ENCODE results near the gene SLC12A8.

The SLC12A8 gene

DNA sequence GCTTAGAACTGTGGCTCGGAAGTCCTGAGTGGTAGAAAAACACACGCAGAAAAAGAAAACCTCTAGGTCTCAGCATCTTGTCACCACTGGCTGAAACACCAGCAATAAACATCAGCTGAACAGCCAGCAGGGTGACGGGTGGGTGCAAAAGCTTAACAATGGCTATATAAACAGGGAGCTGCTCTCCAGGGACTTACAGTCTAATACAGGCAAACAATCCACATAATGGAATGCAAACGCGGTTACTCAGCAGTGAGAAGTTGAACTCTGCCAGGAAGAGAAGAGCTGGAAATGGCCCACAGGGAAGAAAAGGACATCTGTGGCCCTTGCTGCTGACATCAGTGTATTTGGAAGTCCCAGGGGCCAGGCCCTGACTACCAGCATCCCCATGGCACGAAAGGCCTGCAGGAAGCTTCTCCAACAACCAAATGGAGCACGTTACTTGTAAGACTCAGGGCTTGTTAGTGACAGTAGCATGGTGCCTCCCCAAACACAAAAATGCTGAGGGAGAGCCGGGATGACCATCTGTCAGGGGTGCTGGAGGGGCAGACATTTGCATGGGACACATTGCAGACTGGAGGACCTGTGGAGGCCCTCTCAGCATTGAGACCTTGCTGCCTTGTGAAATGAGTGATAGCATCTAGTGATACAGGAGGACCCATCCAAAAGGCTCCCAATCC is 159.8 kb downstream of the SLC12A8 start:
- TF ChIP-seq EZH2 (optimal IDR thresholded peaks at IDR 0.05; ENCODE audit: low read depth, low read length) (no peak), EZH2phosphoT487 (IDR thresholded peaks at IDR 0.05; ENCODE audit: low read length) (no peak)
- TF ChIP-seq, protein P1, sequence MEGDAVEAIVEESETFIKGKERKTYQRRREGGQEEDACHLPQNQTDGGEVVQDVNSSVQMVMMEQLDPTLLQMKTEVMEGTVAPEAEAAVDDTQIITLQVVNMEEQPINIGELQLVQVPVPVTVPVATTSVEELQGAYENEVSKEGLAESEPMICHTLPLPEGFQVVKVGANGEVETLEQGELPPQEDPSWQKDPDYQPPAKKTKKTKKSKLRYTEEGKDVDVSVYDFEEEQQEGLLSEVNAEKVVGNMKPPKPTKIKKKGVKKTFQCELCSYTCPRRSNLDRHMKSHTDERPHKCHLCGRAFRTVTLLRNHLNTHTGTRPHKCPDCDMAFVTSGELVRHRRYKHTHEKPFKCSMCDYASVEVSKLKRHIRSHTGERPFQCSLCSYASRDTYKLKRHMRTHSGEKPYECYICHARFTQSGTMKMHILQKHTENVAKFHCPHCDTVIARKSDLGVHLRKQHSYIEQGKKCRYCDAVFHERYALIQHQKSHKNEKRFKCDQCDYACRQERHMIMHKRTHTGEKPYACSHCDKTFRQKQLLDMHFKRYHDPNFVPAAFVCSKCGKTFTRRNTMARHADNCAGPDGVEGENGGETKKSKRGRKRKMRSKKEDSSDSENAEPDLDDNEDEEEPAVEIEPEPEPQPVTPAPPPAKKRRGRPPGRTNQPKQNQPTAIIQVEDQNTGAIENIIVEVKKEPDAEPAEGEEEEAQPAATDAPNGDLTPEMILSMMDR (IDR thresholded peaks at IDR 0.05; ENCODE audit: low read length): no peak
- H3K4me3 ChIP-seq (ENCODE audit: low read length): no peak overlapping the region
- no peaks in the 10 kb centered on the region for H4K20me1 ChIP-seq (ENCODE audit: insufficient read depth, low read length)
- H3K9me3 ChIP-seq (replicated peaks; ENCODE audit: insufficient read depth, low read length): no peaks in the 10 kb centered on the region
- no peak overlapping the region for H2AFZ ChIP-seq (ENCODE audit: low read length)
- no peaks in the 10 kb centered on the region for H3F3A ChIP-seq (ENCODE audit: insufficient read depth, low read length)
- H3K27ac ChIP-seq (ENCODE audit: low read length): no peak overlapping the region
- H3K9me2 ChIP-seq (replicated peaks; ENCODE audit: insufficient read depth, low read length): no peaks in the 10 kb centered on the region
- DNase-seq: no peak
- peaks cover 15% of the 10 kb centered on the region; the same call in 1 of the 2 replicates for H3K27me3 ChIP-seq (replicated peaks; ENCODE audit: insufficient read depth, low read length)
- H3K79me2 ChIP-seq (ENCODE audit: low read length): no peaks in the 10 kb centered on the region
- H3K36me3 ChIP-seq (replicated peaks; ENCODE audit: insufficient read depth, low read length): no peaks in the 10 kb centered on the region
- no peak overlapping the region for H3K4me2 ChIP-seq (ENCODE audit: low read depth, low read length)
- no peaks in the 10 kb centered on the region for H3K4me1 ChIP-seq (ENCODE audit: low read length)
- no peak overlapping the region for H3K9ac ChIP-seq (ENCODE audit: low read length)

DNA sequence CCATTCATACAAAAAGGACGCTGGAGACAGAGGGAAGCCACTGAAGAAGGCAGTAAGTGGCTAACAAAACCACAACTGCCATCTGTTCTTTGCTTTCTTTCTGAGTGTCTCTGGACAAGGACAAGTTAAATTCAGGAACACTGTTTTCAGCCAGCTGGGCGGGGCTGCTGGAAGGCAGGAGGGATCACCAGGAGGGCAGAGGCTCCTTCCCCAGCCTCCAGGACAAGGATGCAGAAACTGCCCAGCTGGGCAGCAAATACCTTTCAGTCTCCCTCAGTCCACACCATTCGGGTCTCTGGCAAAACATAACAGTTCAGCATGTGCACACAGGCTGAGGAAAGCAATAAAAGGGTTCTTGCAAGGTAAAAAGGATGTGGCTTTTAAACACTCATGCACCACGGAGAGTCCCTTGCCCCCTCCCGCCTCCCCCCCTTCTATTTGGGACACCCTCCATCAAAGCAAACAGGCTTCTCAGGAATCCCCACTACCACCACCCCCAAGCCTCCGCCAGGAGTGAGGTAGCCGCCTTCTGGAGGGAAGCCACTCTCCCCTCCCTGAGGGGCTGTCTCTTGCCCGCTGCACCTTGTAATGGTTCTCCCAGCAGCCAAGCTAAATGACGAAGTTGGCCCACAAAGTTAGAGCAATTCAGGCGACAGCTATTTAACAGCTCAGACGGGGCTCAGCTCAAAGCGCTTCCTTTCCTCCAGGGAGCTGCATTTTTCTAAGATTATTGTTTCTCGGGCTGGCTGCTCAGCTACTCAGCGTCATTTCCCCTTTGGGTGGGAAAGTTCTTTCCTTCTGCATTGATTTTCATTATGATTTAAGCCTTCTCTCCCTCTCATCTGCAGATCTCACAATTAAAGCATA is 160.6 kb downstream of the SLC12A8 start:
- no peaks in the 10 kb centered on the region for H3K36me3 ChIP-seq (replicated peaks; ENCODE audit: insufficient read depth, low read length)
- H3K4me2 ChIP-seq (ENCODE audit: low read depth, low read length): no peak overlapping the region
- no peak overlapping the region for H3K9ac ChIP-seq (ENCODE audit: low read length)
- H2AFZ ChIP-seq (ENCODE audit: low read length): no peak overlapping the region
- no peaks in the 10 kb centered on the region for H3K79me2 ChIP-seq (ENCODE audit: low read length)
- H3K4me3 ChIP-seq (ENCODE audit: low read length): no peak overlapping the region
- no peaks in the 10 kb centered on the region for H3K9me3 ChIP-seq (replicated peaks; ENCODE audit: insufficient read depth, low read length)
- no peak overlapping the region for H3K27ac ChIP-seq (ENCODE audit: low read length)
- H3K9me2 ChIP-seq (replicated peaks; ENCODE audit: insufficient read depth, low read length): no peaks in the 10 kb centered on the region
- H3K4me1 ChIP-seq (ENCODE audit: low read length): no peaks in the 10 kb centered on the region
- H3F3A ChIP-seq (ENCODE audit: insufficient read depth, low read length): no peaks in the 10 kb centered on the region
- TF ChIP-seq EZH2phosphoT487 (IDR thresholded peaks at IDR 0.05; ENCODE audit: low read length): no peak
- TF ChIP-seq, protein P1 (IDR thresholded peaks at IDR 0.05; ENCODE audit: low read length): no peak
- no peak for TF ChIP-seq EZH2 (optimal IDR thresholded peaks at IDR 0.05; ENCODE audit: low read depth, low read length)
- H4K20me1 ChIP-seq (ENCODE audit: insufficient read depth, low read length): no peaks in the 10 kb centered on the region
- peaks cover 15% of the 10 kb centered on the region; the same call in 1 of the 2 replicates for H3K27me3 ChIP-seq (replicated peaks; ENCODE audit: insufficient read depth, low read length)
- DNase-seq: no peak

DNA sequence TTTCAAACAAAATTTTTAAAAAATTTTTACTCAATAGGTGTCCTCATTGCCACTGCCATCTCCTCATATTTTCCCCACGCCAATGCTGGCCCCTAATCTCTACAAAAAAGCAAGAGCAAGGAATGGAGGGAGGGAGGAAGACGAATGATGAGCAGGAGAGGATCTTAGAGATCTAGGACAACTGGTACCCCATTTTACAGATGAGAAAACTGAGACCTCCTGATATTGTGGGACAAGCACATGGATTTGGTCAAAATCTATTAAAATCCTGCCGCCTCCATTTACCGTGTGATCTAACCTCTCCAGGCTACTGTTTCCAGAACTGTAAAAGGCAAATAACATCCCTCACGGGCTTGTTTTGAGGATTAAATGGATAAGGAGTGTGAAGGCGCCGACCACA is 161.3 kb downstream of the SLC12A8 start:
- Histone ChIP-seq H3K4me1 (ENCODE audit: low read length) (no peaks in the 10 kb centered on the region), H4K20me1 (ENCODE audit: insufficient read depth, low read length) (no peaks in the 10 kb centered on the region), H3K9me2 (replicated peaks; ENCODE audit: insufficient read depth, low read length) (no peaks in the 10 kb centered on the region), H3K4me2 (ENCODE audit: low read depth, low read length) (no peak overlapping the region), H3K27me3 (replicated peaks; ENCODE audit: insufficient read depth, low read length) (0 out of 2 replicates have a peak, but pooled peaks cover 8% of the 10 kb centered on the region), H2AFZ (ENCODE audit: low read length) (no peak overlapping the region), H3K79me2 (ENCODE audit: low read length) (no peaks in the 10 kb centered on the region), H3K36me3 (replicated peaks; ENCODE audit: insufficient read depth, low read length) (no peaks in the 10 kb centered on the region), H3K4me3 (ENCODE audit: low read length) (no peak overlapping the region), H3K27ac (ENCODE audit: low read length) (no peak overlapping the region), H3F3A (ENCODE audit: insufficient read depth, low read length) (no peaks in the 10 kb centered on the region), H3K9me3 (replicated peaks; ENCODE audit: insufficient read depth, low read length) (no peaks in the 10 kb centered on the region), H3K9ac (ENCODE audit: low read length) (no peak overlapping the region)
- DNase-seq: no peak
- TF ChIP-seq, protein P1 (IDR thresholded peaks at IDR 0.05; ENCODE audit: low read length): no peak
- TF ChIP-seq EZH2phosphoT487 (IDR thresholded peaks at IDR 0.05; ENCODE audit: low read length) (no peak), EZH2 (optimal IDR thresholded peaks at IDR 0.05; ENCODE audit: low read depth, low read length) (no peak)
